Neuronal stem cell (in vitro differentiated cells): ENCODE results near the gene CENATAC.
A peak's percentile ranks its signal among the peaks of the same experiment; 100 is the strongest.
"Not testable (repeated sequence)": the region's sequence is repeated elsewhere in the genome, so short reads cannot be mapped to it uniquely, and the experiment has no call there.

Experiments used
- DNase-seq: peaks from one replicate; pipeline ENCODE4 v3.0.0-alpha.2; 2013; ENCODE audit warnings: low spot score
- H2AFZ ChIP-seq: one replicate; pipeline ENCODE4 v1.6.1; 2013; ENCODE audit warnings: mild to moderate bottlenecking, low read length, inconsistent platforms
- H2AK5ac ChIP-seq: 2 replicates; pipeline ENCODE4 v1.6.1; 2013; ENCODE audit warnings: low read depth, mild to moderate bottlenecking, inconsistent platforms, low read length, moderate library complexity, mixed read lengths
- H2BK120ac ChIP-seq: 2 replicates; pipeline ENCODE4 v1.6.1; 2013; ENCODE audit warnings: low read depth, mild to moderate bottlenecking, inconsistent platforms, low read length, moderate library complexity, mixed read lengths
- H2BK12ac ChIP-seq: one replicate; pipeline ENCODE4 v1.6.1; 2013; ENCODE audit warnings: low read length, inconsistent platforms
- H2BK15ac ChIP-seq: 2 replicates; pipeline ENCODE4 v1.6.1; 2013; ENCODE audit warnings: mild to moderate bottlenecking, low read length, inconsistent platforms, mixed read lengths
- H2BK5ac ChIP-seq: one replicate; pipeline ENCODE4 v1.6.1; 2013; ENCODE audit warnings: inconsistent platforms, mild to moderate bottlenecking, low read length, moderate library complexity
- H3K14ac ChIP-seq: one replicate; pipeline ENCODE4 v1.6.1; 2013; ENCODE audit warnings: low read length, inconsistent platforms
- H3K18ac ChIP-seq: 2 replicates; pipeline ENCODE4 v1.6.1; 2013; ENCODE audit warnings: low read length, inconsistent platforms
- H3K23ac ChIP-seq: 2 replicates; pipeline ENCODE4 v1.6.1; 2013; ENCODE audit warnings: low read depth, mild to moderate bottlenecking, mixed read lengths, low read length, inconsistent platforms; ENCODE audit not compliant: poor library complexity
- H3K27ac ChIP-seq: replicated peaks from 3 replicates; pipeline ENCODE4 v1.5.1; 2013; ENCODE audit warnings: low read length, inconsistent platforms
- H3K27me3 ChIP-seq, 3 experiments: 2 replicates each; pipeline ENCODE4 v1.6.1; 2013; ENCODE audit warnings: low read length in 3 of 3, mild to moderate bottlenecking in 2 of 3, inconsistent platforms in 1 of 3, low read depth in 1 of 3, mixed read lengths in 1 of 3, moderate library complexity in 1 of 3; ENCODE audit not compliant: control insufficient read depth in 3 of 3, insufficient read depth in 3 of 3
- H3K36me3 ChIP-seq, 2 donors: replicated peaks in 1 of 2; 2 replicates each; pipeline ENCODE4 v1.6.1; 2013; ENCODE audit warnings: low read length in 2 of 2; ENCODE audit not compliant: control insufficient read depth in 2 of 2, insufficient read depth in 2 of 2
- H3K4ac ChIP-seq: 2 replicates; pipeline ENCODE4 v1.6.1; 2013; ENCODE audit warnings: inconsistent platforms, mild to moderate bottlenecking, low read length, moderate library complexity
- H3K4me1 ChIP-seq, 2 donors: 1 replicate in 1 of 2; 2 replicates in 1 of 2; pipeline ENCODE4 v1.6.1; 2013; ENCODE audit warnings: low read length in 2 of 2, low read depth in 1 of 2; ENCODE audit not compliant: control insufficient read depth in 2 of 2, insufficient read depth in 1 of 2
- H3K4me2 ChIP-seq: one replicate; pipeline ENCODE4 v1.6.1; 2013; ENCODE audit warnings: mild to moderate bottlenecking, low read length, inconsistent platforms; ENCODE audit not compliant: insufficient read depth, poor library complexity, severe bottlenecking
- H3K4me3 ChIP-seq, 2 donors: 2 replicates each; pipeline ENCODE4 v1.5.1; 2013; ENCODE audit warnings: low read length in 2 of 2, mild to moderate bottlenecking in 2 of 2, inconsistent platforms in 1 of 2, moderate library complexity in 1 of 2
- H3K79me1 ChIP-seq: one replicate; pipeline ENCODE4 v1.6.1; 2013; ENCODE audit warnings: low read depth, mild to moderate bottlenecking, inconsistent platforms, low read length, moderate library complexity
- H3K9ac ChIP-seq: one replicate; pipeline ENCODE4 v1.6.1; 2013; ENCODE audit warnings: mild to moderate bottlenecking, low read depth, low read length, inconsistent platforms; ENCODE audit not compliant: poor library complexity
- H3K9me3 ChIP-seq, 2 donors: replicated peaks in 1 of 2; 2 replicates each; pipeline versions ENCODE3 to v1.6.1; 2013; ENCODE audit warnings: low read length in 2 of 2, mild to moderate bottlenecking in 2 of 2, inconsistent platforms in 1 of 2, low read depth in 1 of 2, mixed read lengths in 1 of 2, moderate library complexity in 1 of 2; ENCODE audit not compliant: control insufficient read depth in 2 of 2, insufficient read depth in 1 of 2
- H4K8ac ChIP-seq: one replicate; pipeline ENCODE4 v1.6.1; 2013; ENCODE audit warnings: low read depth, mild to moderate bottlenecking, inconsistent platforms, low read length, moderate library complexity
- H4K91ac ChIP-seq: one replicate; pipeline ENCODE4 v1.6.1; 2013; ENCODE audit warnings: low read length, low read depth, mild to moderate bottlenecking, inconsistent platforms; ENCODE audit not compliant: poor library complexity
- WGBS, 2 donors: extraction: QIAGEN DNeasy Blood & Tissue Kit; methylation state at CpG; one replicate each; pipeline ENCODE4 v1.1.7; 2013; ENCODE audit warnings: missing lambda C conversion rate in 2 of 2, mixed read lengths in 1 of 2; ENCODE audit not compliant: insufficient read length in 2 of 2, insufficient replicate concordance in 1 of 2; ENCODE audit errors: extremely low coverage in 2 of 2; 5-methylcytosine and 5-hydroxymethylcytosine counted together

CENATAC gene

GRCh38 chr11:119033421-119033820 lies 35.5 kb downstream of the CENATAC start:
- H2BK120ac ChIP-seq, H3K4me3 ChIP-seq, H3K4ac ChIP-seq, H2BK15ac ChIP-seq, H2BK12ac ChIP-seq, H3K23ac ChIP-seq, H3K4me2 ChIP-seq, H4K91ac ChIP-seq, DNase-seq, H3K14ac ChIP-seq, H3K18ac ChIP-seq, H3K36me3 ChIP-seq, H2BK5ac ChIP-seq, H3K27me3 ChIP-seq, H3K9me3 ChIP-seq, H3K79me1 ChIP-seq, H2AK5ac ChIP-seq, H4K8ac ChIP-seq, H2AFZ ChIP-seq, H3K27ac ChIP-seq, H3K9ac ChIP-seq: not testable (repeated sequence)
- H3K4me1 ChIP-seq = peaks cover 6 to 12% of the 10 kb centered on the region in 2 donors
- no CpG with 5 or more reads among the region's 10 CpGs for WGBS, 2 donors

GRCh38 chr11:119034813-119035212 lies 36.9 kb downstream of the CENATAC start:
- no peak overlapping the region for H4K8ac ChIP-seq
- no peaks in the 10 kb centered on the region for H3K9me3 ChIP-seq
- WGBS, 2 donors = no CpG with 5 or more reads among the region's 3 CpGs

GRCh38 chr11:119038884-119039283 lies 40.9 kb downstream of the CENATAC start:
- H3K27me3 ChIP-seq = no peaks in the 10 kb centered on the region
- no peak overlapping the region for H3K23ac ChIP-seq
- no peak overlapping the region for H2BK120ac ChIP-seq
- no peak overlapping the region for H2BK12ac ChIP-seq
- H3K4me2 ChIP-seq = no peak overlapping the region
- H3K9me3 ChIP-seq = no peaks in the 10 kb centered on the region
- H3K79me1 ChIP-seq = no peaks in the 10 kb centered on the region
- H2BK5ac ChIP-seq = no peak overlapping the region
- no peak overlapping the region for H3K18ac ChIP-seq
- H3K4ac ChIP-seq = no peak overlapping the region
- WGBS, 2 donors = no CpG with 5 or more reads among the region's 5 CpGs
- peaks cover 0 to 4% of the 10 kb centered on the region in 2 donors for H3K4me1 ChIP-seq
- H2AFZ ChIP-seq = no peak overlapping the region
- no peak overlapping the region for H4K8ac ChIP-seq
- no peaks in the 10 kb centered on the region for H3K36me3 ChIP-seq
- H2BK15ac ChIP-seq = no peak overlapping the region
- H2AK5ac ChIP-seq = no peak overlapping the region
- no peak overlapping the region for H3K27ac ChIP-seq
- no peak overlapping the region for H4K91ac ChIP-seq
- DNase-seq = no peak
- H3K9ac ChIP-seq = no peak overlapping the region
- H3K4me3 ChIP-seq = no peak overlapping the region
- H3K14ac ChIP-seq = no peak overlapping the region

More at GRCh38 chr11:119034813-119035212, 36.9 kb downstream of the CENATAC start:
- H3K23ac ChIP-seq = no peak overlapping the region
- H2BK15ac ChIP-seq = no peak overlapping the region
- H2BK12ac ChIP-seq = no peak overlapping the region
- H3K4me3 ChIP-seq = no peak overlapping the region
- no peaks in the 10 kb centered on the region for H3K36me3 ChIP-seq
- H3K9ac ChIP-seq = no peak overlapping the region
- H3K4ac ChIP-seq = no peak overlapping the region
- no peak overlapping the region for H2AK5ac ChIP-seq
- H2BK120ac ChIP-seq = no peak overlapping the region
- no peak overlapping the region for H2BK5ac ChIP-seq
- H3K18ac ChIP-seq = no peak overlapping the region
- H3K79me1 ChIP-seq = peaks cover 7% of the 10 kb centered on the region
- H3K14ac ChIP-seq = no peak overlapping the region
- no peak overlapping the region for H4K91ac ChIP-seq
- H3K27me3 ChIP-seq = no peaks in the 10 kb centered on the region
- H3K27ac ChIP-seq = no peak overlapping the region
- peaks cover 0 to 3% of the 10 kb centered on the region in 2 donors for H3K4me1 ChIP-seq
- no peak overlapping the region for H3K4me2 ChIP-seq
- no peak for DNase-seq
- H2AFZ ChIP-seq = no peak overlapping the region

- not testable (repeated sequence) for H4K91ac ChIP-seq, H3K4me2 ChIP-seq, H3K27me3 ChIP-seq, H3K23ac ChIP-seq, H3K79me1 ChIP-seq, H3K4me3 ChIP-seq, H2BK12ac ChIP-seq, H3K18ac ChIP-seq, H3K36me3 ChIP-seq, H3K9me3 ChIP-seq, DNase-seq, H3K4ac ChIP-seq, H3K14ac ChIP-seq, H3K4me1 ChIP-seq, H3K9ac ChIP-seq, H2BK5ac ChIP-seq, H3K27ac ChIP-seq, H2BK120ac ChIP-seq, H2AK5ac ChIP-seq, H4K8ac ChIP-seq, H2BK15ac ChIP-seq
- WGBS, 2 donors = no CpG with 5 or more reads among the region's 11 CpGs
- H2AFZ ChIP-seq = peak overlapping the region; percentile 56
Observed at GRCh38 chr11:119039471-119039870, 41.5 kb downstream of the CENATAC start.
